Stimulated activated CD8-positive, alpha-beta memory T cell treated with anti-CD3 and anti-CD28 coated beads, Interleukin-7, amount 100 ng/mL, for 4 hours (primary cell): ENCODE data around the gene PHF12.
"Not testable (repeated sequence)": the region's sequence is repeated elsewhere in the genome, so short reads cannot be mapped to it uniquely, and the experiment has no call there.

Source experiments
- DNase-seq, 2 donors: peaks; one replicate each; pipeline ENCODE4 v3.0.0-alpha.2; 2020; ENCODE audit warnings: low read depth in 2 of 2

The PHF12 gene

GRCh38 chr17:28883967-28884702 is 67.2 kb downstream of the PHF12 start:
- DNase-seq, result no peak

DNA sequence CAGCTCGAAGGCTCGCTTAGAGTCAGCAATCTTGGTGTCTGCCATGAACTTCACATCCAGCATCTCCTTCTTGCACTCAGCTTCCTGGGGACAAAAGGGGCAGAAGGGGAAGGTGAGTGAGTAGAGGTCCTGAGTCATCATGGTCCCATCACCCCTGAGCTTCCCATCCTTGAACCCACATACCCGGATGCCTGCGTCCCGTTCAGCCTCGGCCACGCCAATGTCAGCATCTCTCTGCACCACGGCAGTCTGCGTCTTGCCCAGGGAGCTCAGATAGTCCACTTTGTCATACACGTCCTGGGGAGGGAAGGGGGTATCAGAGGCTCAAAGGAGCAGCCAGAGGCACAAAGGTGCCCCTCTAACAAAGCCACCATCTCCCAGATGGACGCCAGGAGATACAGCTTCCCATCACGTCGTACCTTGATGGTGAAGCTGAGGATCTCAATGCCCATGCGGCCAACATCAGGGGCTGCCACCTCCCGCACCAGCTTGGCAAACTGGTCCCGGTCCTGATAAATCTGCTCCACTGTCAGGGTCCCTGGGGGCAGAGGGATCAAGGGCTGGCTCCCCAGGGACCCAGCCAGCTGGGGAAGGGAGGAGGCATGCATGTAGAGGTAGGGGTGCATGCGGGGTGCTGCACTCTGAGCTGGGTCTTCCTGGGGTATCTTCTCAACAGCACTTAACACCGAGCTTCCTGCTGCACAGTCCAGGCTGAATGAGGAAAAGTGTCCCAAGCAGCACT is 69.0 kb downstream of the PHF12 start:
- no peak for DNase-seq

DNA sequence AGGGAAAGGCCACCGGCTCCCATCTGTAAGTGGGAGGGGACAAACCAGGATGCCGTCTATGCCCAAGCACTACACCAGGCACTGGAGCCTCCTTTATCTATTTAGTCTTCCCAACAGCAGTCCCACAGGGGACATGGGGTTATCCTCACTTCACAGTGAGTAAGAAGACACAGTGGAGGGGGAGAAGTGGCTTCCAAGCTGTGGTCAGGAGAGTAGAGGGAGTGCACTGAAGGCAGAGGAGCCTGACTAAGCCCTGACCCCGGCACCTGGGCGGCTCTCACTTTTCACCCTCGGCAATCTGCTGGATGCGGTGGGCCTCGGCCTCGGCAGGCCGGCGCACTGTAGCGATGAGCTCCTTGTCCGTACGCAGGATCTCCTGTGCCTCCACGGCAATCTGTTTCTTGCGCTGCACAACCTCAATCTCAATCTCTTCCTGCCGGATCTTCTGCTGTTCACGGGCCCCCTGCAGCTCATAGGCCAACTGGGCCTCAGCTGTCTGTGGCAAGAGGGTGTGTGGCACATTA is 69.7 kb downstream of the PHF12 start:
- DNase-seq, result no peak

- DNase-seq, result no peak
Measured at GRCh38 chr17:28880572-28880945, 70.8 kb downstream of the PHF12 start.

- DNase-seq, result no peak
Measured at GRCh38 chr17:28879886-28880571, 71.3 kb downstream of the PHF12 start.

DNA sequence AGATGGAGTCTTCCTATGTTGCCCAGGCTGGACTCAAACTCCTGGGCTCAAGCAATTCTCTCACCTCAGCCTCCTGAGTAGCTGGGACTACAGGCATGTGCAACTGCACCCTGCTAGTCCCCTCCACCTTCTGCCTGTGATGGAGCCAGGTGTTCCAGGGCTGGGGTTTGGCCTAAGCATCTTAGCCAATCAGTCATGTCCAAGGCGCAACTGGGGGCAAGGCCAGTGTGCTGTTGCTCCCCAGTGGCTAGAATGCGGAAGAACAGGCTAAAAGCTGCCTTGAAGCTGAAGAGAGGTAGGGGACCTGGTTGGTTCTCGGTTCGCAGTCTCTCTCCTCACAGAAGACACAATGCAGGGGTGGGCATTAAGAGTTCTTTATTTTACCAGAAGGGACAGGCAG is 72.3 kb downstream of the PHF12 start:
- no peak for DNase-seq

DNA sequence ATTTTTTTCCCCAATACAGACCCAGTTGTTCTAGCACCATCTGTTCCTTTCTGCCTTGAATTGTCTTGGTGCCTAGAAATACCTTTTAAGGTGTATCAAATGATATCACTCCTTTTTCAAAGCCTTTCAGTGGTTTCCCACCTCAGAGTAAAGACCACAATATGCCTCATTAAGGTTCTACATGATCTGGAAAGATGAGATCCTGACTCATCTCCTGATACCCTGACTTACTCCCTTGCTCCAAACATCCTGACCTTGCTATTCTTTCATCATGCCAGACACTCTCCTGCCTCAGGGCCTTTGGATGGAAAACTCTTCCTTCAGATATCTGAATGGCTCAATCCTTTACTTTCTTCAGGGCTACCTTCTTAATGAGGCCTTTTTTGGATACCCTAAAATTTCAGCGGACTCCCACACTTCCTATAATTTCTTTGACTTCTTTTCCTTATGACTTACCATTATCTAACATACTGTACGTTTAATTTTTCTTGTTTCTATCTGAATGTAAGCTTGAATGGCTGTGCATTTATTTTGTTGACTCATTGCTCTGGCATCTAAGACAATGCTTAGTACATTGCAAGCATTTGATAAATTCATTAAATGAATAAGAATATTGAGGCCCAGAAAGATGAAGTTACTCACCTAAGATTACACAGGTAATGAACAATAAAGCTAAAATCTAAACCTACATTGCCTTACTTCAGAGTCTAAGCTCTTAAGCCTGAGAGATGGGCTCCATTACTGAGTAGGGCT is 73.0 kb downstream of the PHF12 start:
- DNase-seq, result no peak

DNA sequence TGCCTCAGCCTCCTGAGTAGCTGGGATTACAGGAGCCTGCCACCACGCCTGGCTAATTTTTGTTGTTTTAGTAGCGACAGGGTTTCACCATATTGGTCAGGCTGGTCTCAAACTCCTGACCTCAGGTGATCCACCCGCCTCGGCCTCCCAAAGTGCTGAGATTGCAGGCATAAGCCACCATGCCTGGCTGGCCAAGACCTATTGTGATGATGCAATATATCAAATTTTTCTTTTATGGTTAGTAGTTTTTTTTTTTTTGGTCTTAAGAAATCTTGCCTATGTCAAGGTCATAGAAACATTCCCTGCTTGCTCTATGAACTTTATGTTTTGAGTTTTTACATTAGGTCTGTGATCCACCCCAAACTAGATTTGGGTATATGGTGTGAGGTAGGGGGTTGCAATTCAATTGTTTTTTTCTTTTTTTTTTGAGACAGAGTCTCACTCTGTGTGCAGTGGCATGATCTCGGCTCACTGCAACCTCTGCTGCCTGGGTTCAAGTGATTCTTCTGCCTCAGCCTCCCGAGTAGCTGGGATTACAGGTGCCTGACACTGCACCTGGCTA is 74.1 kb downstream of the PHF12 start:
- not testable (repeated sequence) for DNase-seq

DNA sequence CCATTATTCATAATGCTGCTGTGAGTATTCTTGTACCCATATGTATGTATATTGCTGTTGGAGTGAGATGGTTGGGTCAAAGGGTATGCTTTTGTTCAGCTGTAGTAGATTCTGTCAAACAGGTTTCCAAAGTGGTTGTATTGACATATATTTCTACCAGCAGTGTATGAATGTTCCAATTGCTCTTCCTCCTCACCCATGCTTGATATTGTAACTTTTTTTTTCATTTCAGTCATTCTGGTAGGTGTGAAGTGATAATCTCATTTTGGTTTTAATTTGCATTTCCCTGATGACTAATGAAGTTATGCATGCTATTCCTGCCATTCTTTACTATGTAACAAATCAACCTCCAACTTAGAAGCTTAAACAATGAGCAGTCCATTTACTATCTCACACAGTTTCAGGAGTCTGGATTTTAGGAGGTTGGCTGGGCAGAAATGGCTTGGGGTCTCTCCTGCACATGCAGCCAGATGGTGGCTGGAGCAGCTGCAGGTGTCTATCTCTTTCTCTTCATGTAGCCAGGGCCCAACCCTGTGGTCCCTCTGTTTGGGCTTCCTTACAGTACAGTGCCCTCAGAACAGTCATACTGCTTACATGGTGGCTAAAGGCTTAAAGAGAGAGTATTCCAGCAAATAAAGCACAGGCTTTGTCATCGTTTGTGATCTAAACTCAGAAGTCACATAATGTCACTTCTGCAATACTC is 75.3 kb downstream of the PHF12 start:
- no peak for DNase-seq

GRCh38 chr17:28874750-28875149 is 76.6 kb downstream of the PHF12 start:
- no peak for DNase-seq

DNA sequence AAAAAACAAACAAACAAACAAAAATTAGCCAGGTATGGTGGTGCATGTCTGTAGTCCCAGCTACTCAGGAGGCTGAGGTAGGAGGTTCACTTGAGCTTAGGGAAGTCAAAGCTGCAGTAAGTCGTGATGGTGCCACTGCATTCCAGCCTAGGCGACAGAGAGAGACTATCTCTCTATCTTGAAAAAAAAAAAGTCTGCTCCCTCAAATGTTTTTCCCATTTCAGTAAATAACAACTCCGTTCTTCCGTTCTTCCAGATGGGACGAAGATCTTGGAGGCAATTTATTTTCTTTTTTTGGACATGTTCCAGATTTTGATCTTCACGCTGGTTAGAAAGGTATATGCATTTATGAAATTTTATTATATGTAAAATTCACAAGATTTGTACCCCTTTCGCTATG is 77.5 kb downstream of the PHF12 start:
- DNase-seq, result no peak

GRCh38 chr17:28871056-28871579 is 80.2 kb downstream of the PHF12 start:
- no peak for DNase-seq

DNA sequence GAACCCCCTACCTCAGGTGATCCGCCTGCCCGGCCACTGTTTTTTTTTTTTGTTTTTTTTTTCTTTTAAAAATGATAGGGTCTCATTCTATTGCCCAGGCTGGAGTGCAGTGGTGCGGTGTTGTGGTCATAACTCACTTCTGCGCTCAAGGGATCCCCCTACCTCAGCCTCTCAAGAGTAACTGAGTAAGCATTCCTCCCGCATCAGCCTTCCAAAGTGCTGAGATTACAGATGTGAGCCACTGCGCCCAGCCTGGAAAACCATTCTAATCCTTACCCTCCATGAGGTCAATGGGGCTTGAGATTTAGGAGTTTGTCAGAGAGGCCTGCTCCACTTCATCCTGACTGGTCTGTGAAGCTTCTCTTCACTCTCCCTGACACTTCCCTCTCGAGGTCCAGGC is 84.0 kb downstream of the PHF12 start:
- DNase-seq, result no peak

DNA sequence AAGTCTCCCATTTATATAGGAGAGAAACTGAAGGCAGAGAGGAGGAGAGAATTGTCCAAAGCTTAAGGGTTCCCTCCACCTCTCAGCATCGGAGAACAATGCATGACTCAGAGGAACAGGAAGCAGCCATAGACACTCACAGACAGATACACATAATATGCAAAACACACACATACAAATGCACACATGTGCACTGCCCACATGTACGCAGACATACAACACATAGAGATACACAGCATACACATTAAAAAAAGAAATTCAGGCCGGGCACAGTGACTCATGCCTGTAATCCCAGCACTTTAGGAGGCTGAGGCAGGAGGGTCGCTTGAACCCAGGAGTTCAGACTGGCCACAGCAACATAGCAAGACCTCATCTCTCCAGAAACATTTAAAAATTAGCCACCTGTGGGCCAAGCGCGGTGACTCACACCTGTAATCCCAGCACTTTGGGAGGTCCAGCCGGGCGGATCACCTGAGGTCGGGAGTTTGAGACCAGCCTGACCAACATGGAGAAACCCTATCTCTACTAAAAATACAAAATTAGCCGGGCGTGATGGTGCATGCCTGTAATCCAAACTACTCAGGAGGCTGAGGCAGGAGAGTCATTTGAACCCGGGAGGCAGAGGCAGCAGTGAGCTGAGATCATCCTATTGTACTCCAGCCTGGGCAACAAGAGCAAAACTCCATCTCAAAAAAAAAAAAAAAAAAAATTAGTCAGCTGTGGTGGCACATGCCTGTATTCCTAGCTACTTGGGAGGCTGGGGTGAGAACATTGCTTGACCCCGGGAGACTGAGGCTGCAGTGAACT is 85.2 kb downstream of the PHF12 start:
- DNase-seq, result no peak

GRCh38 chr17:28864991-28865849 is 86.1 kb downstream of the PHF12 start:
- DNase-seq, result no peak

DNA sequence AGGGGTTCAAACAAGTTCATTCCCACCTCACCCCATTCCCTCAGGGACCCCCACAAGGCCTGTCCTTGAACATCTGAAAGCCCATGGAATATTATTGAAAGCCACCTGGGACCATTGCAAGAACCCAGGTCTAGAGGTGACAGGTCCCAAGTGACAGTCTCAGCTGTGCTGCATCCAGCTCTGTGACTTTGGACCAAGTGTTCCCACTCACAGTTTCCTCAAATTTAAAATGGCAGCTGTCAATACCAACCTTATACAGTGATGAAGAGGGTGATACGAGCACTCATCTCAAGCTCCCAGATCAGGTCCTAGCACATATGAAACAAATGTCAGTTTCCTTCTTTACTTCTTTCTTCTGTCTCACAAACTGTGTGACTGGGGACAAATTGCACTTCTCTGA is 87.4 kb downstream of the PHF12 start:
- DNase-seq, result no peak

GRCh38 chr17:28862561-28862960 is 88.8 kb downstream of the PHF12 start:
- no peak for DNase-seq

- DNase-seq, result no peak
Measured at GRCh38 chr17:28861393-28862203, 89.7 kb downstream of the PHF12 start.
